ENCODE data around the gene CDC42BPB. TPM values are rescaled to one million over a fixed set of nuclear protein-coding genes. Genes with fewer than 3 reads are reported as not detected.

CDC42BPB gene
- total RNA-seq, 6 experiments from 2014 or later, result 73.7 to 85.1 (median 79.9) TPM

GRCh38 chr14:102988054-102988453, 69.3 kb downstream of the CDC42BPB start:
- TF ChIP-seq CTCF (IDR thresholded peaks at IDR 0.05), result no peak
- Mint-ChIP-seq H3K9me3 (peaks cover 24% of the 10 kb centered on the region), H3K36me3 (ENCODE audit: low read depth) (peaks cover 68% of the 10 kb centered on the region), H3K27ac (peak overlapping the region; percentile 81), H3K4me3 (peak overlapping the region; percentile 49; the same call in 1 of the 2 replicates), H3K27me3 (ENCODE audit: insufficient read depth) (peaks cover 6% of the 10 kb centered on the region), H3K4me1 (ENCODE audit: low read depth) (peaks cover 44% of the 10 kb centered on the region)
- no peak for DNase-seq

- H3K27ac Mint-ChIP-seq, result peak overlapping the region; percentile 81
- peak overlapping the region; percentile 49 for H3K4me3 Mint-ChIP-seq
- H3K27me3 Mint-ChIP-seq (ENCODE audit: insufficient read depth), result peaks cover 6% of the 10 kb centered on the region
- no peak for TF ChIP-seq CTCF (IDR thresholded peaks at IDR 0.05)
- peaks cover 68% of the 10 kb centered on the region for H3K36me3 Mint-ChIP-seq (ENCODE audit: low read depth)
- peaks cover 43% of the 10 kb centered on the region for H3K4me1 Mint-ChIP-seq (ENCODE audit: low read depth)
- DNase-seq, result no peak
- peaks cover 24% of the 10 kb centered on the region for H3K9me3 Mint-ChIP-seq
These were observed 70.4 kb downstream of the CDC42BPB start for GRCh38 chr14:102986810-102987579.

GRCh38 chr14:102985665-102986064, 71.7 kb downstream of the CDC42BPB start:
- H3K9me3 Mint-ChIP-seq, result peaks cover 24% of the 10 kb centered on the region
- DNase-seq, result no peak
- H3K4me1 Mint-ChIP-seq (ENCODE audit: low read depth), result peaks cover 33% of the 10 kb centered on the region
- no peak overlapping the region for H3K27ac Mint-ChIP-seq
- H3K4me3 Mint-ChIP-seq, result no peak overlapping the region
- H3K27me3 Mint-ChIP-seq (ENCODE audit: insufficient read depth), result peaks cover 6% of the 10 kb centered on the region
- H3K36me3 Mint-ChIP-seq (ENCODE audit: low read depth), result peaks cover 59% of the 10 kb centered on the region
- no peak for TF ChIP-seq CTCF (IDR thresholded peaks at IDR 0.05)

- Mint-ChIP-seq H3K9me3 (peaks cover 24% of the 10 kb centered on the region), H3K27me3 (ENCODE audit: insufficient read depth) (peaks cover 6% of the 10 kb centered on the region), H3K4me3 (no peak overlapping the region), H3K4me1 (ENCODE audit: low read depth) (peaks cover 23% of the 10 kb centered on the region), H3K27ac (no peak overlapping the region), H3K36me3 (ENCODE audit: low read depth) (peaks cover 48% of the 10 kb centered on the region)
- TF ChIP-seq CTCF (IDR thresholded peaks at IDR 0.05), result no peak
- DNase-seq, result no peak
These were observed 72.8 kb downstream of the CDC42BPB start for GRCh38 chr14:102984336-102985102.

- Mint-ChIP-seq H3K36me3 (ENCODE audit: low read depth) (peaks cover 37% of the 10 kb centered on the region), H3K9me3 (peaks cover 14% of the 10 kb centered on the region)
- DNase-seq, result no peak
These were observed 73.9 kb downstream of the CDC42BPB start for GRCh38 chr14:102983496-102983895.

More at GRCh38 chr14:102983496-102983895, 73.9 kb downstream of the CDC42BPB start:
- H3K27me3 Mint-ChIP-seq (ENCODE audit: insufficient read depth), result peaks cover 6% of the 10 kb centered on the region
- H3K27ac Mint-ChIP-seq, result no peak overlapping the region
- no peak for TF ChIP-seq CTCF (IDR thresholded peaks at IDR 0.05)
- H3K4me3 Mint-ChIP-seq, result no peak overlapping the region
- H3K4me1 Mint-ChIP-seq (ENCODE audit: low read depth), result peaks cover 23% of the 10 kb centered on the region

Measured in HFFc6 (cell line).